ENCODE results near the gene C4orf17.

- TF ChIP-seq CTCF (conservative IDR thresholded peaks at IDR 0.05; ENCODE audit: low read length) (no peak), EZH2phosphoT487 (IDR thresholded peaks at IDR 0.05; ENCODE audit: borderline replicate concordance) (no peak)
Measured at GRCh38 chr4:99537674-99538073, 26.9 kb downstream of the C4orf17 start.
